ENCODE data around the gene ELL.

ELL gene

DNA sequence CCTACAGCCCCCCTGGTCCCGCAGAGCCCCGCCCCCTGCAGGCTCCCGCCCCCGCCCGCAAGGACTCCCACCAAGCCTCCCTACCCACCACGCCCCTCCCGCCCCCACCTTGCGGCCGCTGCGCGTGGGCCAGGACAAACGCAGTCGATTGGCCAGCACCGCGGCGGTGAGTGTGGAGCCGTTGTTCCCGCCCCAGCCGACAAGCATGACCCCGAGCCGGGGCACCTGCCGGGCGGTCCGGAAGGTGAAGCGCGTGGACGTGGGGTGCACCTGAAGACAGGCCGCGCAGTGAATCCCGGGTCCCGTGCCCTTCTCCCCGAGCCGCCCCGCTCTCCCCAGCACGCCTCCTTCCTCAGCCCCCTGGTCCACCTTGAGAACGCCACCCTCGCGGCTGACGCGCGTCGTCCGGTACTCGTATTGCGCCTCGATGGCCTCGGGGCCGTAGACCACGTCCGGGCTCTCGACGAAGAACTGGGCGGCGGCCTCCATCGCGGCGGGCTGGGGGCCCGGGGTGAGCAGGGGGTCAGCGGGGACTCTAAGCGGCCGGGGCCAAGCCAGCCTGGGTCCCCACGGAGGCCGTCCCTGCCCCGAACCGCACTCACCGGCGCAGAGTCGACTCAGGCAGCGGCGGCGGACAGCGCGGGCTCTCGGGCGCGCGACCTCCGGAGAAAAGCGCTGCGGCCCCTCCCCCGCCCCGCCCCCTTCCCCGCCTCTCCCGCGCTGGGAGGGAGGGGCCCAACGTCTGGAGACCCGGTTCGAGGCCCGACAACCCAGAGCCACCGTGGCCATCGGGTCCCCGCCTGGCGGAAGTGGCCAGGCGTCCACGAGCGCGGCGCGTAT lies 84.2 kb downstream of the ELL start, which contains the start of gene ISYNA1:
TSS of gene ISYNA1 (minus strand) at position 643 of the 840 bp plus-strand sequence. CDS start at position 489, 154 bp downstream.
- Histone ChIP-seq H3K27me3 (ENCODE audit: control insufficient read depth, insufficient read depth, low read length) (no peaks in the 10 kb centered on the region), H3K4me1 (ENCODE audit: control insufficient read depth, low read depth, low read length) (peaks cover 16% of the 10 kb centered on the region), H3K4me3 (ENCODE audit: low read length) (peak within 1 kb of the TSS; percentile 67), H3K9me3 (ENCODE audit: control insufficient read depth, low read depth, low read length) (no peaks in the 10 kb centered on the region), H3K27ac (ENCODE audit: low read length) (no peak within 1 kb of the TSS), H3K9ac (ENCODE audit: low read length) (peak within 1 kb of the TSS; percentile 50), H3K36me3 (ENCODE audit: control insufficient read depth, low read depth, low read length) (peaks cover 12% of the 10 kb centered on the region)

DNA sequence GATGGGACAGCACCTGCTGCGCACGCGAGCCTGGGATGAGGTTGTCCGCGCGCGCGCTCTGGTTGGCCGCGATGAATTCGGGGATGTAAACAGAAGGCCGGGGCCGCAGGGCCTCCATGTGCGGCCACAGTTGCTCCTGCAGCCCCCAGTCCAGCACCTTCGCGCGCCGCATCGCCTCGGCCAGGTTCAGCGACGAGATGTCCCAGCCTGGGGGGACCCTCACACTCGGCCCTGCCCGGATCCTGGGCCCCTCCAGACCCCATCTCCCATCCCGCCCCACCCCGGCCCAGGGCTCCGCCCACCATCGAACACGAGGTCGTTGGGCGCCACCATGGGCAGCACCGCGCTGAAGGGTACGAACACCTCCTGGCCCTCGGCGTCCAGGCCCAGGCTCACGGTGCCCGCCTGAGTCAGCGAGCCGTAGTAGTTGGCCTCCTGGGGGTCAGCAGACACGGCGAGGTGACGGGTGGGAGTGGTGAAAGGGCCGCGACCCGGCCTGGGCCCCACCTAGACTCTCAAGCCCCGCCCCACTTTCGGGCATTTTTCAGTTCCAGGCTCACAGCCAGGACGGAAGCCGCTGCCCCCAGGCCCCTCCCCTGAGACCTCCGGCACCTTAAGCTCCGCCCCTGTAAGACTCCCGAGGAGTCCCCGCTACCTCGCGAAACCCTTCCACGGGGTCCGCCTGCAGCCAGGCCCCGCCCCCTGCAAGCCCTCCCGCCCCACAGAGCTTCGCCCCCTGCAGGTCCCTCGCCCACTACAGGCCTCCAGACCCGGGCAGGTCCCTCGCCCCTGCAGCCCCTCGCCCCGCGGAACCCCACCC lies 85.0 kb downstream of the ELL start:
- Histone ChIP-seq H3K36me3 (ENCODE audit: control insufficient read depth, low read depth, low read length) (peaks cover 12% of the 10 kb centered on the region), H3K4me1 (ENCODE audit: control insufficient read depth, low read depth, low read length) (peaks cover 19% of the 10 kb centered on the region), H3K9me3 (ENCODE audit: control insufficient read depth, low read depth, low read length) (no peaks in the 10 kb centered on the region), H3K27me3 (ENCODE audit: control insufficient read depth, insufficient read depth, low read length) (no peaks in the 10 kb centered on the region), H3K9ac (ENCODE audit: low read length) (peak overlapping the region; percentile 50), H3K4me3 (ENCODE audit: low read length) (peak overlapping the region; percentile 67), H3K27ac (ENCODE audit: low read length) (no peak overlapping the region)

DNA sequence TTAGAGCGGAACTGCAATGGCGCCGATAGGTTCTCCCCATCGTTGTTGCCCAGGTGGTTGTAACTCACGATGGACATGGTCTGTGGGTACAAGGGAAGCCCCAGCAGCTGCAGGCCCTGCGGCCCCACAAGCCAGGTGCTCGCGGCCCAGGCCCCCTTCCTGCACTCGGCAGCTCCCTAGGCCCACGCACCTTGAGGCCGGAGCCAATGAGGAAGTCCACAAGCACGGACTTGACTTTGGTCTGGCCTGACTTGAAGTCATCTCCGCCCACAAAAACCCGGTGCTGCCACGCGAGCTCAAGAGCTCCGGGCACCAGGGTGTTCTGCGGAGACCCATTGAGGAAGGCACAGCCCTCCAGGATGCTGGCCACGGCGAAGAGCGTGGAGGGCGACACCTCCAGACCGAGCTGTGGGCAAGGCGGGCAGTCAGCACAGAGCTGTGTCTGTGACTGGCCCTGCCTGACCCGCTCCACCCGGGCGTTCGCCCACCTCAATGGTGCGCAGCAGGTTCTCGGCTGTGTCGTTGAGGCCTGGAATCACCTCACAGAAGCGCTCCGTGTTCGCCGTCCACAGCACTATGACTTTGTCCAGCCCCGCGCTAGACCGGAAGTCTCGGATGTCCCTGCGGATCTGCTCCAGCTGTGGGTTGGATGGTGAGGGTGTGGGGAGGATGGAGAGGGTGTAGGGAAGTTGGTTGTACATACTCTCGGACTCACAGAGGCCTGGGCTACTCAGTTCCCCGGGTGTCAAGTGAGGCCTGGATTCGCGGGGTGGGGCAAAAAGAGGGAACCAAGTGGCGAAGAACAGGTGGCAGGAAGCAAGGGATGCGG lies 85.8 kb downstream of the ELL start:
- Histone ChIP-seq H3K4me3 (ENCODE audit: low read length) (peak overlapping the region; percentile 67), H3K27me3 (ENCODE audit: control insufficient read depth, insufficient read depth, low read length) (no peaks in the 10 kb centered on the region), H3K4me1 (ENCODE audit: control insufficient read depth, low read depth, low read length) (peaks cover 19% of the 10 kb centered on the region), H3K9ac (ENCODE audit: low read length) (no peak overlapping the region), H3K9me3 (ENCODE audit: control insufficient read depth, low read depth, low read length) (no peaks in the 10 kb centered on the region), H3K27ac (ENCODE audit: low read length) (no peak overlapping the region), H3K36me3 (ENCODE audit: control insufficient read depth, low read depth, low read length) (peaks cover 12% of the 10 kb centered on the region)

DNA sequence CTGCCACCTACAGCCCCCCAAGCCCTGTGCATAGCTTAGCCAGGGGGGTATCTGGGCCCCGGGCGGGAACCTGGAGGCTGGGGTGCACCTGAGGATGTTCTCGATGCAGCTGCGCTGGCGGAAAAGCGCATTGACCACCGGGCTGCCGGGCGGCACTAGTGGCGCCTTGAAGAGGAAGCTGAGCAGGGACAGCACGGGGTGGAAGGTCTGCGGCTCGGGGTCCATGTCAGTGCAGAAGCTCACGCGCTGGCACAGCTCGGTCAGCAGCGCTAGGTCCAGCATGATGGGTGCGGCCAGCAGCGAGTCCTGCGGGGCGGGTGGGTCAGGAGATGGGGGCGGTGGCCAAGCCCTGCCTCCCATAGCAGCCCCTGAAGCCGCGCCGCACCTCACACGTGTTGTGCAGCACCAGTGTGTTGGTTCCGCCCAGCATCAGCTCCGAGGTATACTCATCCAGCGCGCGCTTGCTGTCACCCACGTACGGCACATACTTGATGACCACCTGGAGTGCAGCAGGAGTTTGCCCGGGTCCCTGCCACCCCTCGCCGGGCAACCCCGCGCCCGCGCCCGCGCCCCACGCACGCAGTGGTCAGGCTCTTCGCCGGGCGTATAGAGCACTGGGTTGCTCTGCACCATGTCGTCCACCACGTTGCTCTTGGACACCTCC lies 86.6 kb downstream of the ELL start:
- Histone ChIP-seq H3K36me3 (ENCODE audit: control insufficient read depth, low read depth, low read length) (peaks cover 12% of the 10 kb centered on the region), H3K4me1 (ENCODE audit: control insufficient read depth, low read depth, low read length) (peaks cover 19% of the 10 kb centered on the region), H3K27me3 (ENCODE audit: control insufficient read depth, insufficient read depth, low read length) (no peaks in the 10 kb centered on the region), H3K27ac (ENCODE audit: low read length) (no peak overlapping the region), H3K9me3 (ENCODE audit: control insufficient read depth, low read depth, low read length) (no peaks in the 10 kb centered on the region), H3K9ac (ENCODE audit: low read length) (no peak overlapping the region), H3K4me3 (ENCODE audit: low read length) (no peak overlapping the region)

DNA sequence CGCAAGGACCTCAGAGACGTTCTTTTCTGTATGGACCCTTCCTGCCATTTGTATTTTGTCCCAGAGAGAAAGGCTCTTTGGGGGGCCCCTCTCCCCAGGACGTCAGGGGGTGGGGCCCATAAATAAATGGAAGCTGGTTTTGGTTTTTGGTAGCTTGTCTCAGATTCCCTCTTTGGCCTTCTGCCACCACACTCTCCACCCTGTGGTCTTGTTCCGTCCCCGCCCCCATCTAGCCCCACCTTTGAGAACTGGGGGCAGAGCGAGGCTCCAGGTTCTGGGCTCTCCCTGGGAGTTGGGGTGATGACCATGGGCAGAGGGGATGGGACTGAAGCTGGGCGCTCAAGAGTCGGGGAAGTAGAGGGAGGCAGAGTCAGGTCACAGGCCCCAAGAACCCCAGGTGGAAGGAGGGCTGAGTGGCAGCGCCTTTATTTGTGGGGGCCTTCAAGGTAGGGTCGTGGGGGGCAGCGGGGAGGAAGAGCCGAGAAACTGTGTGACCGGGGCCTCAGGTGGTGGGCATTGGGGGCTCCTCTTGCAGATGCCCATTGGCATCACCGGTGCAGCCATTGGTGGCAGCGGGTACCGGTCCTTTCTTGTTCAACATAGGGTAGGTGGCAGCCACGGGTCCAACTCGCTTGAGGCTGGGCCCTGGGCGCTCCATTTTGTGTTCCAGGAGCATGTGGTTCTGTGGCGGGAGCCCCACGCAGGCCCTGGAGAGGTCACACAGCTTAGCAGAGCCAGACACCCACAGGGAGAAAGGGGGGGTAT lies 87.3 kb downstream of the ELL start:
- Histone ChIP-seq H3K4me3 (ENCODE audit: low read length) (peak overlapping the region; percentile 46), H3K9me3 (ENCODE audit: control insufficient read depth, low read depth, low read length) (no peaks in the 10 kb centered on the region), H3K9ac (ENCODE audit: low read length) (no peak overlapping the region), H3K4me1 (ENCODE audit: control insufficient read depth, low read depth, low read length) (peaks cover 23% of the 10 kb centered on the region), H3K27me3 (ENCODE audit: control insufficient read depth, insufficient read depth, low read length) (no peaks in the 10 kb centered on the region), H3K36me3 (ENCODE audit: control insufficient read depth, low read depth, low read length) (peaks cover 12% of the 10 kb centered on the region), H3K27ac (ENCODE audit: low read length) (no peak overlapping the region)

DNA sequence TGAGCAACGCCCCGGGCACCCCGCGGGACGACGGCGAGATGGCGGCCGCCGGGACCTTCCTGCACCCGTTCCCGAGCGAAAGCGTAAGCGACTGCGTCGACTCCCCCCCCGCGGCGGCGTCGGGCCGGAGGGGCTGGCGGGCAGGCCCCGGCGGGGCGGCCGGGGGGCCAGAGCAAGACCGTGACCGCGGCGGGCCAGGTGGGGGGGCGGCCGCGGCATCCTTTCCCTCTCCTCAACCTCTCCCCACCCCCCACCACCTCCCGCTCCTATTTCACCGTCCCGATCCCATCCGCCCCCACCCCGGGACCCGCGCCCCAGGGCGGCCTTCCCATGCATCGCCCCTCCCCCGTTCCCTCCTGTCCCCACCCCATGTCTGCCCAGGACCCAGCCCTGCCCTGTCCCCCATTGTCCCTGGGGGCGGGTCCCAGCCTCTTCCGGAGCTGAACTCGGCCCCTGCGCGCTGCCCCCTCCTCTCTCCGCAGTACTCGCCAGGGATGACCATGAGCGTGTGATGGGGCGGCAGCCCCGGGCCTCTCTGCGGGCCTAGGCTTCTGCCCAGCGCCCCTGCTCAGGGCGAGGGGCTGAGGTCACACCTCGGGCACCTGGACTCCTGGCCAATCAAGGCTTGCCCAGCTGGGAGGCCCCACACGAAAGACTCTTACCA lies 88.0 kb downstream of the ELL start:
- no peak overlapping the region for H3K9ac ChIP-seq (ENCODE audit: low read length)
- H3K4me3 ChIP-seq (ENCODE audit: low read length), result peak overlapping the region; percentile 46
- H3K27ac ChIP-seq (ENCODE audit: low read length), result no peak overlapping the region
- no peaks in the 10 kb centered on the region for H3K9me3 ChIP-seq (ENCODE audit: control insufficient read depth, low read depth, low read length)
- H3K4me1 ChIP-seq (ENCODE audit: control insufficient read depth, low read depth, low read length), result peaks cover 18% of the 10 kb centered on the region
- H3K27me3 ChIP-seq (ENCODE audit: control insufficient read depth, insufficient read depth, low read length), result no peaks in the 10 kb centered on the region
- peaks cover 12% of the 10 kb centered on the region for H3K36me3 ChIP-seq (ENCODE audit: control insufficient read depth, low read depth, low read length)

DNA sequence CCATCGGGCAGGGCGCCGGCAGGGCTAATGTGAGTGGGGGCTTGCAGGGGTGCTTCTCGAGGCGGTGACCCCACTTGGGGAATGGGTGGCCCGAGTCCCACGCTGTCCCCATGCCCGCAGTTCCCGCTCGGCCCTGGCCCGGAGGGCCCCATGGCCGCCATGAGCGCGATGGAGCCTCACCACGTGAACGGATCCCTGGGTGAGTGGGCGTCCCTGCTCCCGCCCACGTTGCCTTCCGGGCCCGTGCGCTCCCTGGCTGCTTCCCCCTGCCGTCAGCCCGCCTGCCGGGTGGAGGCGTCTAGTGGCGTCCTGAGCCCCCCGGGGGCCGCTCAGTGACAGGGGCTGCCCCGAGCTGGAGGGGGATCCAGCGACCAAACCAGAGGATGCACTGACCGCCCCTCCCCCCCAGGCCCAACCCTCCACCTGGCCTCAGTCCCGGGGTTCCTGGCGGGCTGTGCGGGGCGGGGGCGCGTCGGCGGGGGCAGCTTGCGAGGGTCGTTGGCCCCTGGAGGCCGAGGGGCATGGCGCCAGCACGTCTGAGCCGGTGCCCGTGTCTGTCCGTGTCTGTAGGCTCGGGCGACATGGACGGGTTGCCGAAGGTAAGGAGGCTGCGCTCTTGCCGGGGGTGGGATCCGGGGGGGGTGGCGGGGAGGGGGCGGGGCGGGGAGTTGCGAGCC lies 88.7 kb downstream of the ELL start:
- peak overlapping the region; percentile 40 for H3K9ac ChIP-seq (ENCODE audit: low read length)
- H3K4me1 ChIP-seq (ENCODE audit: control insufficient read depth, low read depth, low read length), result peaks cover 19% of the 10 kb centered on the region
- H3K27ac ChIP-seq (ENCODE audit: low read length), result no peak overlapping the region
- peak overlapping the region; percentile 53 for H3K4me3 ChIP-seq (ENCODE audit: low read length)
- no peaks in the 10 kb centered on the region for H3K9me3 ChIP-seq (ENCODE audit: control insufficient read depth, low read depth, low read length)
- no peaks in the 10 kb centered on the region for H3K27me3 ChIP-seq (ENCODE audit: control insufficient read depth, insufficient read depth, low read length)
- H3K36me3 ChIP-seq (ENCODE audit: control insufficient read depth, low read depth, low read length), result peaks cover 12% of the 10 kb centered on the region

DNA sequence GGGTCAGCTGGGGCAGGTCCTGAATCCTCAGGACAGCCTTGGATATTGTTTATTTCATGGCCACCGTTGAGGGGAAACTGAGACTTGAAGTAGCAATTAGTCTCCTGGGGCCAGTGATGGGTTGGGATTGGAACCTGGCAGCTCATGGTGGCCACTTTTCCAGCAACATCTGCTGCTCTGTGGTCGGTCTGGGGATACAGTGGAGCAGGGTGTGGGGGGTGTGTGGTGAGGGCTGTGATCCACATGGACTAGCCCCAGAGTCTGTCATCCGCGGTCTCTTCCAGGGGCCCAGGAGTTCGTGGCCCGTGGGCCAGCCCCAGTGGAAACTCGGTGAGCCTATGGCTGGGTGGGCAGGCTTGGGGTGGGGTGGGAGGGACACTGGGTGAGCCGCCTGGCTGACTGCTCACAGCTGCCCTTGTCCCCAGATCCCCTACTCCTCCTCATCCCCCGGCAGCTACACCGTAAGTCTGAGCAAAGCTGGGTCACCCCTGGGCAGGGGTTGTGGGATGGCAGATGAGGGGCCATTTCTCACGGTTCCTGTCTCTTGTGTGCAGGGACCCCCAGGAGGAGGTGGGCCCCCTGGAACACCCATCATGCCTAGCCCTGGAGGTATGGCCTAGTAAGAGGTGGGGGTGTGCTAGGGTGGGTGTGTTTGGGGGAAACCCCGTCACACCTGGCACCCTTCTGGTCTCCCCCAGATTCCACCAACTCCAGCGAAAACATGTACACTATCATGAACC lies 89.4 kb downstream of the ELL start:
- H3K4me3 ChIP-seq (ENCODE audit: low read length), result peak overlapping the region; percentile 53
- no peaks in the 10 kb centered on the region for H3K9me3 ChIP-seq (ENCODE audit: control insufficient read depth, low read depth, low read length)
- H3K27ac ChIP-seq (ENCODE audit: low read length), result no peak overlapping the region
- no peaks in the 10 kb centered on the region for H3K27me3 ChIP-seq (ENCODE audit: control insufficient read depth, insufficient read depth, low read length)
- H3K36me3 ChIP-seq (ENCODE audit: control insufficient read depth, low read depth, low read length), result peaks cover 12% of the 10 kb centered on the region
- H3K4me1 ChIP-seq (ENCODE audit: control insufficient read depth, low read depth, low read length), result peaks cover 19% of the 10 kb centered on the region
- H3K9ac ChIP-seq (ENCODE audit: low read length), result peak overlapping the region; percentile 40

DNA sequence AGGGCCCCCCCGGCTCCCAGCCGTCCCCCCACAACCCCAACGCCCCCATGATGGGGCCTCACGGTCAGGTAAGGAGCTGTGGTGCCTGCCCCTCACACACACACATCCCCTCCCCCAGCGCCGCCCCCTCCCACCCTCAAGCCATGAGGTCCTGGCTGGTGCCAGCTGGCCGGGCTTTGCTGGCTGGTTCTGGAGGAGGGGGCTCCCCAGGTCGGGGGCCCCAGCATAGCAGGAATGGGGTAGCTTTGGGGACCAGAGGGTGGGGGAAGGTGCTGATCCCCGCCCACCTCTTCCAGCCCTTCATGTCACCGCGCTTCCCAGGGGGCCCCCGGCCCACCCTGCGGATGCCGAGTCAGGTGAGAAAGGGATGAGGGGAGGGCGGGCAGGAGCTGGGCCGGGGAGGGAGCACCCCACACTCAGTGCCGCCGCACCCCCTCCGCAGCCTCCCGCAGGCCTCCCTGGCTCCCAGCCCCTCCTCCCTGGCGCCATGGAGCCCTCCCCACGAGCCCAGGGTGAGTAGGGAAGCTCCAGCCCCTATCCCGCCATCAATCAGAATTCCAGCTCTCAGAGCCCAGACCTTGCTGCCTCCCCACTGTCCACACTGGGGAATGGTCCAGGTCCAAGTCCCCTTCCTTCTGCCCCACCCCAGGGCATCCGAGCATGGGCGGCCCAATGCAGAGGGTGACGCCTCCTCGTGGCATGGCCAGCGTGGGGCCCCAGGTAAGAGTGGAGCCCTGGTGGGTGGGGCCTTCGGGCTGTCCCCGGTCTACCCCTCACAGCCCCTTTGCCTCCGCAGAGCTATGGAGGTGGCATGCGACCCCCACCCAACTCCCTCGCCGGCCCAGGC lies 90.3 kb downstream of the ELL start:
- H3K9me3 ChIP-seq (ENCODE audit: control insufficient read depth, low read depth, low read length), result no peaks in the 10 kb centered on the region
- H3K9ac ChIP-seq (ENCODE audit: low read length), result no peak overlapping the region
- H3K27me3 ChIP-seq (ENCODE audit: control insufficient read depth, insufficient read depth, low read length), result no peaks in the 10 kb centered on the region
- no peak overlapping the region for H3K4me3 ChIP-seq (ENCODE audit: low read length)
- H3K27ac ChIP-seq (ENCODE audit: low read length), result no peak overlapping the region
- H3K4me1 ChIP-seq (ENCODE audit: control insufficient read depth, low read depth, low read length), result peaks cover 19% of the 10 kb centered on the region
- peaks cover 12% of the 10 kb centered on the region for H3K36me3 ChIP-seq (ENCODE audit: control insufficient read depth, low read depth, low read length)
